Adipocyte (in vitro differentiated cells): ENCODE data around the gene FAM83G.

Source experiments
- DNase-seq: peaks from one replicate; pipeline ENCODE4 v3.0.0-alpha.2; 2015; ENCODE audit warnings: low read depth
- H3K27me3 ChIP-seq: replicated peaks from 2 replicates; pipeline ENCODE4 v1.7.0; 2013; ENCODE audit warnings: mild to moderate bottlenecking, low read length, moderate library complexity; ENCODE audit not compliant: control insufficient read depth, insufficient read depth
- H3K36me3 ChIP-seq: 2 replicates; pipeline ENCODE4 v1.7.0; 2013; ENCODE audit warnings: low read length, mild to moderate bottlenecking, moderate library complexity; ENCODE audit not compliant: control insufficient read depth, insufficient read depth, severe bottlenecking
- H3K4me1 ChIP-seq: 2 replicates; pipeline ENCODE4 v1.7.0; 2013; ENCODE audit warnings: mild to moderate bottlenecking, low read length, moderate library complexity; ENCODE audit not compliant: control insufficient read depth, insufficient read depth
- H3K4me3 ChIP-seq: 2 replicates; pipeline ENCODE4 v1.7.0; 2013; ENCODE audit warnings: mild to moderate bottlenecking, low read length, moderate library complexity
- H3K9ac ChIP-seq: 2 replicates; pipeline ENCODE4 v1.7.0; 2013; ENCODE audit warnings: mild to moderate bottlenecking, low read length, moderate library complexity
- H3K9me3 ChIP-seq: 2 replicates; pipeline ENCODE4 v1.7.0; 2013; ENCODE audit warnings: mild to moderate bottlenecking, low read length, moderate library complexity; ENCODE audit not compliant: control insufficient read depth

The FAM83G gene

GRCh38 chr17:19002805-19003542 lies 1.6 kb downstream of the FAM83G start:
- H3K9me3 ChIP-seq: peaks cover 4% of the 10 kb centered on the region
- H3K36me3 ChIP-seq: no peaks in the 10 kb centered on the region
- H3K9ac ChIP-seq: peak overlapping the region; percentile 76
- H3K27me3 ChIP-seq: no peaks in the 10 kb centered on the region
- DNase-seq: peak; percentile 23
- H3K4me1 ChIP-seq: peaks cover 12% of the 10 kb centered on the region
- peak overlapping the region; percentile 81 for H3K4me3 ChIP-seq

GRCh38 chr17:19001907-19002590 lies 2.5 kb downstream of the FAM83G start:
- H3K9ac ChIP-seq: no peak overlapping the region
- no peaks in the 10 kb centered on the region for H3K36me3 ChIP-seq
- H3K4me3 ChIP-seq: no peak overlapping the region
- H3K4me1 ChIP-seq: peaks cover 12% of the 10 kb centered on the region
- no peaks in the 10 kb centered on the region for H3K27me3 ChIP-seq
- H3K9me3 ChIP-seq: peaks cover 4% of the 10 kb centered on the region
- DNase-seq: no peak

- Histone ChIP-seq H3K9ac (no peak overlapping the region), H3K4me1 (peaks cover 12% of the 10 kb centered on the region), H3K27me3 (no peaks in the 10 kb centered on the region), H3K4me3 (no peak overlapping the region), H3K9me3 (no peaks in the 10 kb centered on the region), H3K36me3 (no peaks in the 10 kb centered on the region)
- DNase-seq: no peak
These were observed 3.8 kb downstream of the FAM83G start for GRCh38 chr17:19000531-19001325.

GRCh38 chr17:18999911-19000310 lies 4.7 kb downstream of the FAM83G start:
- no peak for DNase-seq
- H3K4me3 ChIP-seq: no peak overlapping the region
- no peak overlapping the region for H3K9ac ChIP-seq
- H3K36me3 ChIP-seq: no peaks in the 10 kb centered on the region
- no peaks in the 10 kb centered on the region for H3K27me3 ChIP-seq
- peaks cover 12% of the 10 kb centered on the region for H3K4me1 ChIP-seq
- H3K9me3 ChIP-seq: peaks cover 6% of the 10 kb centered on the region

- DNase-seq: no peak
- H3K27me3 ChIP-seq: no peaks in the 10 kb centered on the region
- no peak overlapping the region for H3K4me3 ChIP-seq
- H3K9me3 ChIP-seq: peaks cover 6% of the 10 kb centered on the region
- no peaks in the 10 kb centered on the region for H3K36me3 ChIP-seq
- H3K4me1 ChIP-seq: peaks cover 12% of the 10 kb centered on the region
- H3K9ac ChIP-seq: no peak overlapping the region
These were observed 5.2 kb downstream of the FAM83G start for GRCh38 chr17:18999394-18999793.

GRCh38 chr17:18997650-18998196 lies 6.8 kb downstream of the FAM83G start:
- no peak overlapping the region for H3K9ac ChIP-seq
- H3K27me3 ChIP-seq: no peaks in the 10 kb centered on the region
- H3K4me1 ChIP-seq: peaks cover 12% of the 10 kb centered on the region
- no peak overlapping the region for H3K4me3 ChIP-seq
- no peaks in the 10 kb centered on the region for H3K36me3 ChIP-seq
- peaks cover 6% of the 10 kb centered on the region for H3K9me3 ChIP-seq
- DNase-seq: no peak

GRCh38 chr17:18996458-18996857 lies 8.1 kb downstream of the FAM83G start:
- peaks cover under 1% of the 10 kb centered on the region for H3K4me1 ChIP-seq
- no peaks in the 10 kb centered on the region for H3K27me3 ChIP-seq
- no peak for DNase-seq
- no peaks in the 10 kb centered on the region for H3K36me3 ChIP-seq
- no peak overlapping the region for H3K4me3 ChIP-seq
- H3K9ac ChIP-seq: no peak overlapping the region
- H3K9me3 ChIP-seq: peaks cover 6% of the 10 kb centered on the region

GRCh38 chr17:18995220-18995619 lies 9.3 kb downstream of the FAM83G start:
- Histone ChIP-seq H3K27me3 (no peaks in the 10 kb centered on the region), H3K4me3 (no peak overlapping the region), H3K9me3 (peaks cover 6% of the 10 kb centered on the region), H3K9ac (no peak overlapping the region), H3K36me3 (no peaks in the 10 kb centered on the region), H3K4me1 (no peaks in the 10 kb centered on the region)
- DNase-seq: no peak

GRCh38 chr17:18994631-18995030 lies 9.9 kb downstream of the FAM83G start:
- H3K4me3 ChIP-seq: no peak overlapping the region
- H3K9me3 ChIP-seq: peaks cover 6% of the 10 kb centered on the region
- H3K36me3 ChIP-seq: no peaks in the 10 kb centered on the region
- H3K9ac ChIP-seq: no peak overlapping the region
- H3K27me3 ChIP-seq: no peaks in the 10 kb centered on the region
- no peak for DNase-seq
- H3K4me1 ChIP-seq: no peaks in the 10 kb centered on the region

- no peak overlapping the region for H3K4me3 ChIP-seq
- H3K9me3 ChIP-seq: peaks cover 6% of the 10 kb centered on the region
- no peak for DNase-seq
- no peaks in the 10 kb centered on the region for H3K36me3 ChIP-seq
- no peaks in the 10 kb centered on the region for H3K4me1 ChIP-seq
- H3K9ac ChIP-seq: no peak overlapping the region
- no peaks in the 10 kb centered on the region for H3K27me3 ChIP-seq
These were observed 10.5 kb downstream of the FAM83G start for GRCh38 chr17:18993905-18994526.
